Renal cortex interstitium (tissue), 11 donors: Measurements from ENCODE around the gene TGFBR1. TPM values are rescaled to one million over a fixed set of nuclear protein-coding genes. Genes with fewer than 3 reads are reported as not detected.

Experiments used
- DNase-seq, 11 donors: peaks; one replicate each; pipeline ENCODE4 v3.0.0-alpha.2; 2013; ENCODE audit warnings: low read depth in 9 of 11, low spot score in 4 of 11; ENCODE audit errors: extremely low read depth in 1 of 11
- polyA plus RNA-seq, 3 donors: library from polyadenylated mRNA; unstranded; fragments of 120-200 nt; gene quantifications; one replicate each; pipeline ENCODE4 v1.2.1, GENCODE V29; 2013; ENCODE audit not compliant: insufficient read length in 3 of 3

TGFBR1 gene
- polyA plus RNA-seq, 3 donors, result 40.8 to 52.7 (median 48.7) TPM

DNA sequence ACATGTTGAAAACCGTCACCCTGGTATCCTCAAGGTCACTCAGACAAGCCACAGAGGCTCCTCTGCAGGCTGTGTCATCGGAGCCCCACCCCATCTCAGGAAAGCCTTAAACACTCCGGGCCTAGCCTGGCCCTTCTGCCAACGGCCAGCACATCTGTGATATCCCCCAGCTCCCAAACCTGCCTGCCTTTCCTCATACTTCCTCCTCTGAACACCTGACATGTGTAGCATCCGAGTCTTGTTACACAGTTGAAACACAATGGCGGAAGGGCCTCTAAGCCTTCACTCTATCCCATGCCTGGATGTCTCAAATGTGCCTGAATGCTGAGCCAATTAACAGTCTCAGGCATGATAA lies 32.9 kb upstream of the TGFBR1 start:
- no peak for DNase-seq

DNA sequence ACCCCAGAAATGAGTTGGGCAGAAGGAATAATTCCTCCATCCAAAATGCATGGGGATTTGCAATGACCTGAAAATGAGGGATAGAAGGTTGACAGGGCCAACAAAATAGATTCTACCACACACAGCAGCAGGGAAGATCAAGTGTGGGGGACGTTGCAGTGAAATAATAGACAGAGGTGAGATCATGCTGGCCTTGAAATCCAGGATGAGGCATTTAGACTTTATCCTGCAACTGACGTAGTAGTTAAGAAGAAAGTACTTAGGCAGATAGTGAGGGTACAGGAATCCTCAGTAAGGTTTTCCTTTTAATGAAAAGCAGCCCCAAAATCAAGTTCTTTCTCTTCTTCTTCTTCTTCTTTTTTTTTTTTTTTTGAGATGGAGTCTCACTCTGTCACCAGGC lies 31.6 kb upstream of the TGFBR1 start:
- no peak for DNase-seq

DNA sequence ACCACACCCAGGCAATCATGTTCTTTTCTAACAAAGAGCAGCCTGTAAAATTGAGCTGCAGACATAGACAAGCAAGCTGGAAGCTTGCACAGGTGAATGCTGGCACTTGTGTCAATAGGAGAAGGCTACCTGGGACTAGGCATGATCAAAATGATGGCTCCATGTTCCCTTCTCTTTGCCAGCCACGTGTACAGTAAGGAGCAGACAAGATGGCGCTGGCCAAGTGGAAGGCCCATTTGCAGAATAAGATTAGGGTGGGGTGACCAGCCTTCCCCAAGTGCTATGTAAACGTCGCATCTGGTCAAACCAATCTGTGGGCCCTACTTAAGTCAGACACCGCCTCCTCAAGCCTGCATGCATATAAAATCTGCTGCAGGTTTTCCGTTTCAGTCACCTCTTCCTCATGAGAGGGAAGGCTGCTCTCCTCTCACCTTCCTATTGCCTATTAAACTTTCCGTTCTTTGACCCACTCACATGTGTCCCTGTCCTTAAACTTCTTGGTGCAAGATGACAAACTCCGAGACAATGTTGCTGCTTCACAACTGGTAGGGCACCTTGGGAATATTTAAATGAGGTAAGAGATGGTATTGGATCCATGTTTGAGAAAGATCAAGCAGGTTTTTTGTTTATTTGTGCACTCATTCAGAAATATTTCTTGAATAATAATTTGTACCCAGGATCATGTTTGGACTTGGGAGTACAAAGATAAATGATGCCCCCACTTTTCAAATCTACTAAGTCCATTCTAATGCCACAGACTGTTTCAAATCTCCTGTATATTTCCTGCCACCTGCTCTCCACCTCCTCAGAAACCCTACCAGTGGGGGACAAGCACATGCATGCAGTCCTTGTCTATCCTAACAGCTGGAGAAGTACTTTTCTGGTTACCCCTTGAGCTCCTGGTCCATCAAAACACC lies 30.7 kb upstream of the TGFBR1 start:
- DNase-seq, result no peak

DNA sequence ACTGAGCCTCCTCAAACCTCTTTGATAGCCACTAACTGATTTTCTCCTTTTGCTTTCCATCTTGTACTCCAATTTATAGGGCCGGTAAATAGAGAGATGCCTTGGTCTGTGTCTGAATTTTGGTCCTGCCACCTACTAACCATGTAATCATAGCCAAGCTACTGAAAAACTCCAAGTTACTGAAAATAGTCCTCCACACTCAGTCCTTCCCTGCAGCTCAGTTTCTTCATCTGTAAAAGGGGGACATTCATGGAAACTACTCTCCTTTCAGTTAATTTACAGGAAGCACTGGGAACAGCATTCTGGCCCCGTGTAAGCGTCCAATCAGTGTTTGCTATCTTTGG lies 30.0 kb upstream of the TGFBR1 start:
- DNase-seq, result no peak

DNA sequence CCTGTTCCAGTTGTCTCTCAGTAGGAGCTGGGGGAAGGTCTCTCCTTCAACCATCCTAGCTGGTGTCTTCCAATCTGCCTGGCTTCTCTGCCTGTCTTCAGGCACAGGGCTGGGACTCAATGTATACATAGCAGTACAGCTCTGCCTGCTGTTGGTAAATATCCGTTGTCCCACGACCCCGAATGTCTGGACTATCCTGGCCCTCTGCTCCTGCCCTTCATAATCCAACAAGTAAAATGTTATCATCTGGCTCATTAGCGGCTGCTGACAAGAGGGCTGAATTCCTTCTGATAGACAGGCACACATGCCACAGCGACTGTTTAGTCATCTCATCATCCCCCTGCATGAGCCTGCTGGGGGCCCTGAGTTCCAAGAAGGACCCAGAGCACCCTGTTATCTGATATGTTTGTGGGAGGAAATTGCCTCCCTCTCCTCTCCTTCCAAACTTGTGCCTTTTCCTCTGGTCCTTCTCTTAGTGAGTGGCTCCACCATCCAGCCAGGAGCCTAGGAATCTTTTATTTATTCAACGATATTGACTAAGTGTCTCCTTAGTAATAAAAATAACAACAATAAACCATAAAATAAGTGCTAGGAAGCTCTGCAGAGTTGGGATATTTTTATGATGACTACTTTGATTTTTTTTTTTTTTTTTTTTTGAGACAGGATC lies 29.5 kb upstream of the TGFBR1 start:
- no peak for DNase-seq

DNA sequence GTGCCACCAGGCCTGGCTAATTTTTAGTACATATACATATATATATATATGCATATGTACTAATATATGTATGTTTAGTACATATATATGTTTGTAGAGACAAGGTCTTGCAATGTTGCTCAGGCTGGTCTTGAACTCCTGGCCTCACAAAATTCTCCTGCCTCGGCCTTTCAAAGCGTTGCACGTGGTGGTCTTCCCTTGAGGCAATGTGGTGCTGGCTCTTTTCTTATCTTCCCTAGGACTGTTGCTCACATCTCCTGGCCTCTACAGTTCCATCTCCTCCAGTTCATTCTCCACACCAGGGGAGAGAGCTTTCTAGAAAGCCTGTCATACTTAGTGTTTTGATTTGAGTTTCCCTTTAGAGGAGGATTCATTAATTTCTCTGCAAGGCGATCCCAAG lies 28.9 kb upstream of the TGFBR1 start:
- no peak for DNase-seq

DNA sequence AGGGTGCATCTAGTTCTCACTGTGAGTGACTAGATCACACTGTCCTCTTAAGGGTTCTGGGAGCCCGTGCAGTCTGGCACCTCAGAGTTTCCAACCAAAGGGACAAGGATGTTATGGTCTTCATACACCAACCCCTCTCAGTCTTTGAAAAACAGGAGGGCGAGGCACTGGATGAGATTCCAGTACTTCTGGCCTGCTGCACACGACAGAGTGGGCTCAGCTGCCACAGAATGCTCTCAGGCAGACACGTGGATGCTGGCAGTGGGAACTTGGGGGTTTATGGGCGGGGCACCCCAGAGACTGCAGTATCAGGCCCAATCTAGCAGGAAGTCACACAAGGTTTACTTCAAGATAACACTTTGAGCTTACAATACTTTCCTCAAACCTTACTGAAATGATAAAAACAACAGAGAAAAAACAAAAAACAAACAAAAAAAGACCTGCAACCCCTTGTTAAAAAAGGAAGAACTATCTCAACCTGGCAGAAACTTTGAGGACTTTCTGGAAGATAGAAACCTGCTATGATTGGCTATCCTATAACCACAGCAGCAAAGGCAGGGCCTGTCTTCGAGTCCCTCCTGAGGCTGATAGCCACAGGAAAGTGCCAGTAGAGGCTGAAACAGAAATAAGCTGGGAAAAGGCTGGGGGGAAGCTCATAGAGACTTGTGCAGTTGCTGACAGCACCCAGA lies 28.3 kb upstream of the TGFBR1 start:
- DNase-seq, result no peak

DNA sequence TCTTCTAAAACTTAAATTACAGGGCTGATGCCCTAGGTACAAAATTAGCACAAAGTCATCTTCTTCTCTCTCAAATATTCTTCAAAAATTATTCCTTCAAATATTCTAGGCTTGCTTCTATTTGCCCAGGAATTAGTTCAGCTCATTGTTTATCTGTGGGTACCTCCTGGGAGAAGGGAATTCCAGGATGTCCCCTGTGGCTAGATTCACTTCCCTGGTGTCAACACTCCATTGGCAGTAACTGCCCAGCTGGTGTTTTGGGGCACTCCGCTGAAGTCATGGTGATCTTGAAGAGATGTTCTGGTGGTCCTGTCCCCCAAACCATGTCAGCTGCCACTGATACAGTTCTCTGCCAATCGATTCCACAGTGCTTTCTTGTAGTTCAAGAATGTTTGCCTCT lies 26.2 kb upstream of the TGFBR1 start:
- no peak for DNase-seq

DNA sequence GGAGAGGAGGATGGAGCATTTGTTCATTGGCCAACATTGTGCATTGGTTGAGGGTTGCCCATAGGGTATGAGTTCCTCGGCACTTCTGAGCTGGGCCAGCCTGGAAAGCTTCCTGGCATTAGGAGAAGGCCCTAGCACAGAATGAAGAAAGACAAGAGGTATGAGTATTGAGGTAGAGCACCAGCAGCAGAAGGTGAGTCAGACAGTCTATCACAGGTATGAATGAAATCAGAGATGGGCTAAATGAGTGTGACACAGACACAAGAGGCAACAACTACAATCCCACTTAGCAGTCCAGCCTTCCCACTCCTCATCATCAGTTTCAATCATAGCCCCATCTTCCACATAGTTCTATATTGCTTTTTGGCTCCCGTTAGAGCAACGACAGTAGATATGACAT lies 25.4 kb upstream of the TGFBR1 start:
- no peak for DNase-seq

DNA sequence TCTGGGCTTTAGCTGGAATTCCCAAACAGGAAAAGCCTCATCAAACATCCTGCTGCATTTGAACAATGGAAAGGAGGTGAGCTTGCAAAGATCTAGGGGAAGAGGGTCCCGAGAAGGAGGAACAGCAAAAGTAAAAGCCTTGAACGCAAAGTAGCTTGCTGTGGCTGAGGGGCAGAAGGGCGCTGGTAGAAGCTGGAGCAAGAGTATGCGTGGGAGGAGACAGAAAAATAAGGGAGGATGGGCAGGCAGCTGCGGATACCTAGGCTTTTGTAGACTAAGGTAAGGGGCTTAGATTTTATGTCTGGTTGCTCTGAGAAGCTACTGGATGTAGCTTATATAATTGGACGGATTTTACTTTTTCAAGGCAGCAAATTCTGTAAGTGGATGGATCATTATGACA lies 21.9 kb upstream of the TGFBR1 start:
- no peak for DNase-seq

DNA sequence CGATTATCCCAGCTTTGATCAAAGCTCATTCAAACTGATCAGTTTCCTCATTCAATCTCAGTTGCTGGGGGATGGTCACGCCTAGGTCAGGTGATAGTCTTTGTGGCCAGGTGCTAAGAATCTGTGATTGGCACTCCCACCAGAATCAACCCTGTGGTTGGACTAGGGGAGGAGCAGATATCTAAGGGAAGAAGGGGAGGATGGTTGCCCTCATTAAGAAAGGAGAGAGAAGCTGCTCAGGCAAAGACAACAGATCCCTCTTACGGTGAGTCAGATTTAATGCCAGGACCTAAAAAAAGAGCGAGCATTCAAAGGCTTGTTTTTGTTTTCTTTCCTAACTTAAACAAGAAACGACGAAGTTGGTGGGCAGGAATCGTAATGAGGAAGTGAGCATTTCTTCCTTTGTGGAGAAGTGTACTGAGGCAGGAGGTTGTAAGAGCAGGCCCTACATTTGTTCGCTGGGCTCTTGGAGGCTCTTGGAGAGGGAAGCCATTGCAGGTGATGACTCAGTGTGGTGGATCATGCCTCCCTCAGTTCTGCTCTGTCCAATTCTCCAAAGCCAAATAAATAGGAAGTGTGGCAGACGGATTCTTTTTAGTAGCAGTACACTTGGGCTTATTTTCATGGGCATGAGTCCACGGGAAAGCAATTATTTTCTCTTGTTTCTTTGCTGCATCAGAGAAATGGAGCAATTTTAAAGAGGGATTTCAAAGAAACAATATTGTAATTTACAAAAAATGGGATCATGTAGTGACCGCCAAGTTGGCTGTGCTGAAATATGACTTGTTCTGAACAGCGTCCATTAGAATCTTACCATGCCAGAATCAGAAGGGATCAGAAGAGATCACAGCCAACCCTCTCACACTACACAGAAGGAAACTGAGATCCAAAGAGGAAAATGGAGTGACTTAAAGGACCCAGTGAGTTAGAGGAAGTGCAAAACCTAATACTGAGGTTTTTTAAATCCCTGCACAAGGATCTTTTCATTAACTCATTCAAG lies 18.7 kb upstream of the TGFBR1 start:
- no peak for DNase-seq

DNA sequence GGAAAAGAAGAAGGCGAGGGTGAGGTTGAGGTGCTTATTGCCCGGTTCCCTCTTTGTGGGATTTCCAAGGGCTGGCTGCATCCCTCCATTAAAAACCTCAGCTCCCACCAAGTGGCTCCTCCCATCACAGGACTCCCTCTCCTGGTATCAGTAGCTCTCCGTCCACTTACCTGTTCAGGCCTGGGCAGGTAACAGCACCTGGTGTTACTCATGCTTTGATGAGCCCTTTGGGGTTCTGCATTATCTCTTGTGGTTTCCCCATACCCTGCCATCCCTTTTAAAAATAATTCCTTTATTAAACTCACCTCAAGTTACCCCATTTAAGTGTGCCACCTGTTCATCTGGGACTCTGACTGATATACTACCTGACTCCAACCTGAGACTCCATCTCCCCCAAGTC lies 17.5 kb upstream of the TGFBR1 start:
- no peak for DNase-seq

DNA sequence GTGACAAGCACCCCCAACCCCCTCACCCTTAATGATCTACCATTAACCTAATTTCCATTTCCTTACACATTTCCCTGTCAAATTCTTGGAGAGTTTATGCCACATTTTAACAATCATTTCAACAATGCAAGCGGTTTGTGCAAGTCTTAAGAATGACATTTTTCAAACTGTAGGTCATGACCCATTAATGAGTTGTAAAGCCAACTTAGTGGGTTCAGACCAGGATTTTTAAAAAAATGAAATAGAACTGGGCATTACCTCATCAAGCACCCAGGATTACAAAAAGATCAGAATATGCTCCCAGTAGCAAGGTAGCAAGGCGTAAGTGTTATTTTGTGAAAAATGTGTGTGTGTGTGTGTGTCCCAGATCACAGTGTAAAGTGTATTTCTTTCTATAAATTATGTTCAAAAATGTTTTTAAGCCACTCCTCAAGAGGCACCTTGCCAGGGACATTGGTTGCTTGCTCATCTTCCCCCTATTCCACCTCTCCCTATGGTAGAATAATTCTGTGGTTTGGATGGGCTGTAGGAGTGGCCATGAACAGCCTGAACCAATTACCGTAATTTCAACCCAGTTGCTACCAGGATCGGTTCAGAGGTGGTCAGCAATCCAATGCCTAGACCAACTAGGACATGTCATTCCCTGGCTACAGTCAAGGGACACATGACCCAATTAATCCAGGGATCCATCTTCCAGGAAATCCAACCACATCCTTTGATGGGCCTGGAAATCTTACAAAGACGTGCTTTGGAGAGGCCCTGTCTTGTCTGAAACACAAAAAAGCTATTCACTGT lies 14.4 kb upstream of the TGFBR1 start:
- no peak for DNase-seq

DNA sequence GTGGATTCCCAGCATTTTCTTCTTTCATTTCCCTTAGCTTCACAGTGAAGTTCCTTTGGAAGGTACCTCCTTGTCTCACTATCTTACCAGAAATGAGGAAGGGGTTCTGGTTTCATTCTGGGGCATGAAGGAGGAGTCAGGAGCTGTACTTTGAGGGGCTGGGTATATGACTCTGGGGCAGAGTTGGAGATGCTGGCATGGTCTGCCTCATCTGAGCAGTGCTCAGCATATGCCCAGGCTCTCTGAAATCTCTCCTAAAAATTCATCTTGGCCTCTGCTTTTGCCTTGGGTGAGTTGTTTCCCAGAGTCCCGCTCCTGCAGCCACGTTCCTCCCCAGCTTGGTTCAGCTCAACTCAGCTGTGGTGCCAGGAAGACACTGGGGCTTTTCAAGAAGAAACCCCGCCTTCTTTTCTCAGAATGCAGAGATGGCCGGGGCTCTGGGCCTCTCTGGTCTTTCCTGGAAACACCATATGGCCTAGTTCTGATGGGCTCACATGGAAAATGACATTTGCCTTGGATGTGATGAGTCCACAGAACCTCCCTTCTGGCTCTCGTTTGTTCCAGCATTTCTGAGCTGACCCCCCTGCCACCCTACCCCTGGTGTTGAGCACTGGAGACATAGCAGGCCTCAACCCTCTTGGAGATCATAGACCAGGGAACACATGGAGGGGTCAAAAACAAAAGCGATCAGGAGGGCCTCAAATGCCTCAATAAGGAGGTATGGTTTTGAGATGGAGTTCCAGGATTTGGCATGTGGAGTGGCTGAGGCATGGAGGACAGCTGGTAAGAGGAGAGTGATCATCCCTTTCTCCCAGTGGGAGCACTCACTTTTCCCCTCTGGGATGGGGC lies 12.0 kb upstream of the TGFBR1 start:
- no peak for DNase-seq

DNA sequence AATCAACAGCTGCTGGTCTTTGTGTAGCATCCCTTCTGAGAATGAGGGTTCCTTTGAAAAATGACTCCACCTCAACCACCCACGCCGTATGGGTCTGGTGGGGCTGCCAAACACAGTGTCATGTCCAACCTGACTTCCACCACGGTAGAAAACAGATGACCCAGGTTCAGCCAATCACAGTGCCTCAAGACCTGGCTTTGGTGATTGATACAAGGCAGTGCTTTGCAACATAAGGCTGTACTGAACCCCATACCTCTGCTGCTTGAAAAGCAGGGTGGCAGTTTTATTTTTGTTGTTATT lies 11.5 kb upstream of the TGFBR1 start:
- no peak for DNase-seq

DNA sequence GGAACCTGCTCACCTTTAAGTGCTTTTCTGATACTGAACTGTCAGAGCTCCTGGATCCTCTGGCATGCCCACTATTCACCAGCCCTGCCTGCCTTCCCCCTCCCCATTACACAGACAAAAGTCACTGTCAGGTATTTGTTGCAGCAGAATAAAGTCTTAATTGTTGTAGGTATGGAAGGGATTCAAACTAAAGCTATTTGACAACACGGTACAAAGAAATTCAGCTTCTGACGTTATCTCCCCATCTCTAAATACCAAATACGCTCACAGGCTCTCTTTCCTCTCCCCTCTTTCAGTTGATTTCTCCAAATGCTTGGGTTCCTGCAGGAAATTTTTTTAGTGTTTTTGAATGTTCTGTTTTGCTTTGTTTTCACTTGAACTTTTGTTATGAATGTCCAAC lies 9.3 kb upstream of the TGFBR1 start:
- no peak for DNase-seq

DNA sequence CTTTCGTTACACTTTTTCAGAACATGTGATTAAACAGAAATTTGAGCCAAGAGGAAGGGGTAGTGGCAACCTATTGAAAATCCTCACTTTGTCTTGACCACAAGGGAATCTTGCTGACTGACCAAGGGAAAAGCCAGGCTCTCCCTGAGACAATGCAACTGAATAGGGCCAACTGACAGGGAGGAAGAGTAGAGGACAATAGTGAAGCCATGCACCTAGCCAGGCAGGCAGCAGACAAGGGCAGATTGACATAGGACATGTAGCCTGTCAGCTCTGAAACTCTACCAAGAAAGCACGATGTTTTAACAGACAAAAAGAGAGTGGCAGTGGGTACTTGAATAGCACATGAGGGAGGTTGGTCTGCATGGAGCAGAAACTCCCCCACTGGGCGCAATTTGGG lies 8.5 kb upstream of the TGFBR1 start:
- DNase-seq, result no peak
